Measurements from ENCODE around the gene CAPZB. TPM values are rescaled to one million over a fixed set of nuclear protein-coding genes. Genes with fewer than 3 reads are reported as not detected.
A peak's percentile ranks its signal among the peaks of the same experiment; 100 is the strongest.

CAPZB gene
- total RNA-seq, 1 experiment from 2014 or later, result 201 TPM

- 0 out of 2 replicates have a peak, but pooled peaks cover 1% of the 10 kb centered on the region for H3K36me3 ChIP-seq (replicated peaks; ENCODE audit: control insufficient read depth, insufficient read depth, low read length)
- peak; percentile 75 for DNase-seq
- peak overlapping the region; percentile 95 for H3K4me3 ChIP-seq (ENCODE audit: insufficient read depth, low read depth, low read length)
- H3K27me3 ChIP-seq (ENCODE audit: control insufficient read depth, insufficient read depth, low read length), result no peaks in the 10 kb centered on the region
Measured at GRCh38 chr1:19484338-19484797, 971 bp downstream of the CAPZB start.

GRCh38 chr1:19483691-19484090, 1.6 kb downstream of the CAPZB start:
- DNase-seq, result no peak
- H3K4me3 ChIP-seq (ENCODE audit: insufficient read depth, low read depth, low read length), result peak overlapping the region; percentile 95
- H3K27me3 ChIP-seq (ENCODE audit: control insufficient read depth, insufficient read depth, low read length), result no peaks in the 10 kb centered on the region
- H3K36me3 ChIP-seq (replicated peaks; ENCODE audit: control insufficient read depth, insufficient read depth, low read length), result peaks cover 2% of the 10 kb centered on the region

- Histone ChIP-seq H3K27me3 (ENCODE audit: control insufficient read depth, insufficient read depth, low read length) (no peaks in the 10 kb centered on the region), H3K36me3 (replicated peaks; ENCODE audit: control insufficient read depth, insufficient read depth, low read length) (peaks cover 4% of the 10 kb centered on the region), H3K4me3 (ENCODE audit: insufficient read depth, low read depth, low read length) (no peak overlapping the region)
- no peak for DNase-seq
Measured at GRCh38 chr1:19483261-19483660, 2.1 kb downstream of the CAPZB start.

DNA sequence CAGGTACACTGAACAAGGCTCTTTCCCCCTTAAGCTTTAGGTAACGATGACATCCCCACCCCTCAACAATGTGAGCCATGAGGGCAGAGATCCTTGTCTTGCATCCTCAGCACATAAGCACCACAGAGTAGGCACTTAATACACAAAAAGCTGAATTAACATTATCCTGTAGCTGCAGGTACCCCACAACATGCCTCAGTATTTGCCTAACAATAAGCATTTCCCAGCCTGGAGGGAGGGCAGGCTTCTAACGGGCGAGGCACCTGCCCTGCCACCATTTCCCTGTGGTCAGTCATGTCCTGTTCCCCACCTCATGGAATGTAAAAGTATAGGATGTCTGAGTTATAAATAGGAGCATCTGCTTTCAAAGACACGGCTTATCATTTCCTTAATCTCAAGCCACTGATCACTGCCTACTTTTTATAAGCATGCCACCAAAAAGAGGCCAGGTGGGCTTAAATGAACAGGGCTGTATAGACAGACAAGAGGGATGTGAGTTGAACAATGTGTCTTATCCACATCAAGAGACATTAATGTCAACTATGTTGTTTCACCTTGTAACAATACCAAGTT, 3.4 kb downstream of the CAPZB start:
- Histone ChIP-seq H3K4me3 (ENCODE audit: insufficient read depth, low read depth, low read length) (no peak overlapping the region), H3K36me3 (replicated peaks; ENCODE audit: control insufficient read depth, insufficient read depth, low read length) (peaks cover 4% of the 10 kb centered on the region), H3K27me3 (ENCODE audit: control insufficient read depth, insufficient read depth, low read length) (no peaks in the 10 kb centered on the region)
- DNase-seq, result peak; percentile 81

- DNase-seq, result no peak
- H3K36me3 ChIP-seq (replicated peaks; ENCODE audit: control insufficient read depth, insufficient read depth, low read length), result peaks cover 4% of the 10 kb centered on the region
- no peak overlapping the region for H3K4me3 ChIP-seq (ENCODE audit: insufficient read depth, low read depth, low read length)
- H3K27me3 ChIP-seq (ENCODE audit: control insufficient read depth, insufficient read depth, low read length), result no peaks in the 10 kb centered on the region
Measured at GRCh38 chr1:19480282-19480681, 5.1 kb downstream of the CAPZB start.

DNA sequence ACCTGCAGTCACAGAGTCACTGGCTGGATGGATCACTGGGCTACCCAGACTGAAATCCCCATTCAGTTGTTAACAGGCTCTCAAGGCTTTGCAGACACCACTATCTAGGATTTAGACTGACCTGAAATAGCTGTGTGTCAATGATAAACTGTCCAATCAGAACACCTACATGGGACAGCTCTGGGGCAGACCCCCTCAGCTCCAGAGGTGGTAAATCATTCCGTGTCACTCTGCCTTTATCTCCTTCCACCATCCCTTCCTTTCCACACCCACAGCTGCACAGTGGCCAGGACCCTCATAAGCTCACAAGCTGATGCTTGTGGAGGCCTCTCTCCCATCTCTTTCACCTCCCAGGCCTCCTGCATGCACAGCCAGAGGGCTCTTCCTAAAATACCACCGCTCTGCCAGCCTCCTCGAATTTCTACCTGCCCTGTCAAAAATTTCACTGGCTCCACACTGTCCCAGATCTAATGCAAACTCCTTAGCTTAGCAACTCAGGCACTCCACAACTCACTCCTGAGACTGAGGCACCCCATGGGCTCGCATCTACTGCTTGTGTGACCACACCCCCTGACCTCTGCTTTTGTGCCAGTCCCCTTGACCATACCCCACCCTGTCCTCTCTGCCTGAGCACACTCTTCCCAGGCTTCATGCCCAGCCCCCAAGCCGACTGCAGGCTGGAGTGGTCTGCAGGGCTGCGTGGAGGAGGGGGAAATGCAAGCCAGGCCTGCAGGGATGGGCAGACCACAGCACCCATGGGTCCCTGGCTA, 5.8 kb downstream of the CAPZB start:
- Histone ChIP-seq H3K27me3 (ENCODE audit: control insufficient read depth, insufficient read depth, low read length) (no peaks in the 10 kb centered on the region), H3K36me3 (replicated peaks; ENCODE audit: control insufficient read depth, insufficient read depth, low read length) (peaks cover 4% of the 10 kb centered on the region), H3K4me3 (ENCODE audit: insufficient read depth, low read depth, low read length) (no peak overlapping the region)
- peak; percentile 56 for DNase-seq

DNA sequence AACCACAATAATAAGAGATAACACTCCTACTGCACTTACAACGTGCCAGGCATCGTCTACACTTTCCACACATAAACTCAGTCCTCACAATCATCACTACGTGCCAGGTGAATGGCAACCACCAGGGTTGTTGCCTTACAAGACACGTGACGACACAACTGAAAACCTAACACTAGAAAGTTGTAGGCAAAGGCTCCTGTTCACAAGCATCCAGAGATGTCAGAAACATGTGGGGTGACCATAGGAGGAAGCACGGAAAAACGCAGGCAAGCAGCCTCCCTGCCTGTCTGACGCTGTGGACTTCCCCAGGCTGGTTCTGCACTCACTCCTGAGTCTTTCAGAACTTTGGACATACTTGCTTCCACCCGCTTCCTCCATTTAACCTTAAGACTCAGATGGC, 7.0 kb downstream of the CAPZB start:
- Histone ChIP-seq H3K27me3 (ENCODE audit: control insufficient read depth, insufficient read depth, low read length) (no peaks in the 10 kb centered on the region), H3K36me3 (replicated peaks; ENCODE audit: control insufficient read depth, insufficient read depth, low read length) (peaks cover 2% of the 10 kb centered on the region), H3K4me3 (ENCODE audit: insufficient read depth, low read depth, low read length) (no peak overlapping the region)
- DNase-seq, result no peak

DNA sequence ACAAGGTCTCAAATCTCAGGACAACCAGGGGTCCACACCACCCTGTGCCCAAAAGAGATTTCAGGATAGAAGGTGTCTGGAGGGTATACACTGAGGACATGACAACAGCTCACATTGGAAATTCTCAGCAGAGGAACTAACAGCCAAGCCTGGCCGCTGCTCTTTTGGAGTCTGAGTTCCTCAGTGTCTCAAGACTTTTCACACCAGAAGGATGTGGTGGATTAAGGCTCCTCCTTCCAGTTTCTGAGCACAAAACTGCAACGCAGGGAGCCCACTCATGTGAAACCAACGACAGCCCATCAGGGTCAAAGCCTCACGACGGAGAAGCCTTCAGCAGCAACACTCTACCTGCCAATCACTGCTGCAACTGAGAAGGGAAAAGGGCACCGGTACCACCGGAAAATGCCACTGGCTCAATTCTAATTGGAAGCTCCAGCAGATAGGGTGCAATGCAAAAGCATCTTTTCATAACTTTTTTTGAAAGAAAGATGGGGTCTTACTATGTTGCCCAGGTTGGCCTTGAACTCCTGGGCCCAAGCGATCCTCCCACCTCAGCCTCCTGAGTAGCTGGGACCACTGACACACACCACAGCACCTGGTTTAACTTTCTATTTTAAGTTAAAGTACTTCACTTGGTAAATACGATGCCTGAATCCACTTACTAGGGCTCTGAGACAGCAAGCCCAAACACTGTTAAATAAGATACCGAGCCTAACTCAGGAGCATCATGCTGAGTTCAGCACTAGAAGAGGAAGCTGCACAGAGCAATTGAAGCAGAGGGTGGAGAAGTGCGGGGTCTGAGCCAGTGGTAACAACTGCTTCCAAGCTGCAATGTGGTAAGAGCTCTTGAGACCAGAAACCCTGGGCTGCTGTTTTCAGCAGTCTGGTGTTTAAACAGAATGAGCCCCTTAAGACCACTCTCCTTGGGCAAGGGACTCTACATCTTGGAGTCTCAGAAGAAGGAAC, 7.8 kb downstream of the CAPZB start:
- Histone ChIP-seq H3K27me3 (ENCODE audit: control insufficient read depth, insufficient read depth, low read length) (no peaks in the 10 kb centered on the region), H3K36me3 (replicated peaks; ENCODE audit: control insufficient read depth, insufficient read depth, low read length) (peaks cover 2% of the 10 kb centered on the region), H3K4me3 (ENCODE audit: insufficient read depth, low read depth, low read length) (no peak overlapping the region)
- no peak for DNase-seq

DNA sequence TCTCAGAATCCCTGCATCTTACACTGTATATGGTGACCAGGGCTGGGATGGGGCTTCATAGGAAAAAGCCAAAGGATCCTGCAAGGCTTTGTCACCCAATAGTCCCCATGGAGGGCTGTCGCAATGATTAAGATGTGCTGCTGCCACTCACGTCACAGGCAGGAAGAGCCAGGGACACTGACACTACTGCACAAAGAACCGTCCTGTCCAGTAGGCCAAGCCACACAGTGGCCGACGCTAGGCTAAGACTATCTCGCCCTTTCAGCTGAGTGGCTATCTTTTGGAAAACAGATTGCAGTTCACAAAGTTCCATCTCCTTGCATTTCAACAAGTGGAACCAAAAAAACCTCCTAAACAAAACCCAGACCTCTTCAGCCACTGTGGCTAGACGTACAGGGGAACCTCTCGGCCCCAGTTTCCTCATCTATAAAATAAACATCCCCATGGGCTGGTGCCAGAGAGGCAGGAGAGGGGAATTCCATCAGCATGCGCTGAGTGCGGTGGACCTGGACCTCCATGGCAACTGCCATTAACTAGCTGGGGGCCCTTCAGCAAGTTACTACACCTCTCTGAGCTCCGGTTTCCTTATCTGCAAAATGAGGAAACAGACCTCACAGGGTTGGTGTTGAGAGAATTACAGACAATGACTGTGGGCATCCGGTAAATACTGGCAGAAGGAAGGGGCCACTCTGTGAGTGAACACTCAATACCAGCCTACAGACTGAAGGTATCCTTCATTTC, 8.7 kb downstream of the CAPZB start:
- no peak overlapping the region for H3K4me3 ChIP-seq (ENCODE audit: insufficient read depth, low read depth, low read length)
- no peak for DNase-seq
- H3K36me3 ChIP-seq (replicated peaks; ENCODE audit: control insufficient read depth, insufficient read depth, low read length), result peaks cover 2% of the 10 kb centered on the region
- no peaks in the 10 kb centered on the region for H3K27me3 ChIP-seq (ENCODE audit: control insufficient read depth, insufficient read depth, low read length)

DNA sequence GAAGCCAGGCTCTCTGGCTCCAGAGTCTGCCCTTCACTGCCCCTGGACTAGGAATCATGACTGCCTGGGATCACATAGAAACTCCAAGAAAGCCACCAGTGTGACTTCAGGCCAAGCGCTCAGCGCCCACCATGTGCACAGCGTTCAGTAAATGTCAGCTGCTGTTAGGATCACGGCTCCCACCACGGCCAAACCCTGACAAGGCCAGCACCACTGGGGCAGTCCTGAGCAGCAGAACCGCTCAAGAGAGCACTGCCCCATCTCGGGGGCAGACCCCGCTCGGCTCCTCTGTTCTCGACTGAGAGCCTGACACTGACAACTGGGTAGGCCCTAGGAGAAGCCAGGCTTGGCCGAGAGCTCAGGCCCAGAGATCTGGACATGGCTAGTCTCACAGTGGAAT, 10.0 kb downstream of the CAPZB start:
- no peak for DNase-seq
- Histone ChIP-seq H3K36me3 (replicated peaks; ENCODE audit: control insufficient read depth, insufficient read depth, low read length) (peaks cover 2% of the 10 kb centered on the region), H3K27me3 (ENCODE audit: control insufficient read depth, insufficient read depth, low read length) (no peaks in the 10 kb centered on the region), H3K4me3 (ENCODE audit: insufficient read depth, low read depth, low read length) (no peak overlapping the region)

DNA sequence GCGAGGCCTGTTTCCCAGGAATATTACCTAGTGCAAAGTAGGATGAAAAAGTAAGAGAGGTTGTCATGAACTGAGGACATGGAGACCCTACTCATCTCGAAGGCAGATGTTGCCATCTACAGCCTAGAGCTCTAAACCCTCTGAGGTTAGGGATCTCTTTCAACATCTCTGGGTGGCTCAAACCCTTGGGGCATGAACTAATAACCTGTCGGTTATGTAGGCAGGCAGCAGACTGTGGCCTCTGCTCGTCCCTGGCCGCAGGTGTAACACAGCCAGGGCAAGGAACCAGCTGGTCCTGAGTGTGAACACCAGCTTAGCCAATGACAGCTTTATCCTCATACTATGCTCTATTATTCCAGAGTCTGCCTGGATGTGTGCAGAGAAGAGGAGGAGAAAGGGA, 13.2 kb downstream of the CAPZB start:
- Histone ChIP-seq H3K27me3 (ENCODE audit: control insufficient read depth, insufficient read depth, low read length) (no peaks in the 10 kb centered on the region), H3K36me3 (replicated peaks; ENCODE audit: control insufficient read depth, insufficient read depth, low read length) (no peaks in the 10 kb centered on the region; the same call in none of the 2 replicates), H3K4me3 (ENCODE audit: insufficient read depth, low read depth, low read length) (no peak overlapping the region)
- DNase-seq, result no peak

DNA sequence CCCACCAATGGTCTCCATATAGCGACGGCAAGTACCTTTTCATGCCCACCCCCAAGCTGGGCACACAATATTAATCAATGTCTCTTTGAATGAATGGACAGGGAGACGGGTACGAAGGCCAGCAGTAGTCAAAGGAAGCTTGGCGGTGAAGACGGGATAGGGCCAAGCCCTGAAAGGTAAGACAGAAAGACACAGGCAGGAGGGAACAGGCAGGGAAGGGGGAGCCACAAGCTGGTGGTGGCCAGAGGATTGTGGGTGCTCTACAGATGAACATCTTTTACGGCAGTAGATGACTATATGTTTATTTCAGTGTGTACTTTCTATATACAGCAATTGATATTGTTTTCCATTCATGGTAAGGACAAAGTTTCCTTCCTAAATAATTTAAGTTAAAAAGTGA, 16.3 kb downstream of the CAPZB start:
- no peaks in the 10 kb centered on the region; the same call in 1 of the 2 replicates for H3K36me3 ChIP-seq (replicated peaks; ENCODE audit: control insufficient read depth, insufficient read depth, low read length)
- H3K27me3 ChIP-seq (ENCODE audit: control insufficient read depth, insufficient read depth, low read length), result no peaks in the 10 kb centered on the region
- no peak for DNase-seq

GRCh38 chr1:19468397-19468956, 16.9 kb downstream of the CAPZB start:
- DNase-seq, result peak; percentile 27
- Histone ChIP-seq H3K36me3 (replicated peaks; ENCODE audit: control insufficient read depth, insufficient read depth, low read length) (no peaks in the 10 kb centered on the region; the same call in 1 of the 2 replicates), H3K4me3 (ENCODE audit: insufficient read depth, low read depth, low read length) (no peak overlapping the region)

More for the DNA sequence above, 16.3 kb downstream of the CAPZB start:
- H3K4me3 ChIP-seq (ENCODE audit: insufficient read depth, low read depth, low read length), result no peak overlapping the region

More at GRCh38 chr1:19468397-19468956, 16.9 kb downstream of the CAPZB start:
- no peaks in the 10 kb centered on the region for H3K27me3 ChIP-seq (ENCODE audit: control insufficient read depth, insufficient read depth, low read length)
